Right atrium auricular region (tissue), 2 donors: ENCODE measurements around the gene FGFBP1. TPM values are rescaled to one million over a fixed set of nuclear protein-coding genes. Genes with fewer than 3 reads are reported as not detected.

ENCODE experiments used
- DNase-seq: peaks from one replicate; pipeline ENCODE4 v3.0.0-alpha.2; 2019; ENCODE audit warnings: low spot score
- H3K27ac ChIP-seq, 2 donors: fragments of 200-600 bp; sonication (generic); 1 replicate in 1 of 2; 2 replicates in 1 of 2; pipeline ENCODE4 v1.5.1; 2016 to 2019
- H3K27me3 ChIP-seq, 2 donors: fragments of 200-600 bp; sonication (generic); one replicate each; pipeline versions ENCODE4 v1.5.1 to v1.6.0; 2017 to 2019
- H3K36me3 ChIP-seq: fragments of 200-600 bp; sonication (generic); one replicate; pipeline ENCODE4 v1.5.1; 2016
- H3K4me1 ChIP-seq, 2 donors: fragments of 200-600 bp; sonication (generic); one replicate each; pipeline versions ENCODE4 v1.5.1 to v1.6.0; 2017 to 2019
- H3K4me3 ChIP-seq, 2 donors: fragments of 200-600 bp; sonication (generic); 1 replicate in 1 of 2; 2 replicates in 1 of 2; pipeline ENCODE4 v1.5.1; 2017 to 2019; ENCODE audit warnings: mild to moderate bottlenecking in 1 of 2, moderate library complexity in 1 of 2
- H3K9me3 ChIP-seq, 2 donors: fragments of 200-600 bp; sonication (generic); one replicate each; pipeline ENCODE4 v1.5.1; 2019
- total RNA-seq, 2 donors: library from RNA; depleted of rRNA; stranded (reverse); fragments of >200 nt; gene quantifications; one replicate each; pipeline ENCODE4 v1.1.0, GENCODE V29; 2016
- TF ChIP-seq, protein P1 (sequence below), 2 donors: fragments of 200-600 bp; sonication (generic); IDR thresholded peaks; one replicate each; pipeline ENCODE4 v1.5.1; 2019; ENCODE audit warnings: antibody characterized with exemption in 2 of 2

Gene FGFBP1
- total RNA-seq, 2 donors from 2014 or later, result 0.94 TPM; not detected in 1

DNA sequence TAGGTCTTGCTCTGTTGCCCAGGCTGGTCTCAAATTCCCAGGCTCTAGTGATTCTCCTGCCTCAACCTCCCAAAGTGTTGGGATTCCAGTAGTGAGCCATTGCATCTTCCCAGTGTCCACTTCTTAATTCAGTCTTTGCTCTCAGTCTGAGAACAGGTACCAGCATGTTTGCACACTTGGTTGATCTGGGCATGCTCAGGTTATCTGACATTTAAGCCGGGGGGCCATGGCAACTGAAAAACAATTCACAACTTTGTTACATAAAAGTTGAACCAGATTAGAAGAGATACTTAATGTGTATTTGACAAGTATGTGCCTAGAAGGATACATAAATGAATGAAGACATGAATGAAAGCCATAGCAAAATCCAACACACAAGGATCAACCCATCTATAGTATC lies 39.0 kb downstream of the FGFBP1 start:
- H3K36me3 ChIP-seq, result no peaks in the 10 kb centered on the region
- no peak overlapping the region for H3K27ac ChIP-seq
- TF ChIP-seq, protein P1, sequence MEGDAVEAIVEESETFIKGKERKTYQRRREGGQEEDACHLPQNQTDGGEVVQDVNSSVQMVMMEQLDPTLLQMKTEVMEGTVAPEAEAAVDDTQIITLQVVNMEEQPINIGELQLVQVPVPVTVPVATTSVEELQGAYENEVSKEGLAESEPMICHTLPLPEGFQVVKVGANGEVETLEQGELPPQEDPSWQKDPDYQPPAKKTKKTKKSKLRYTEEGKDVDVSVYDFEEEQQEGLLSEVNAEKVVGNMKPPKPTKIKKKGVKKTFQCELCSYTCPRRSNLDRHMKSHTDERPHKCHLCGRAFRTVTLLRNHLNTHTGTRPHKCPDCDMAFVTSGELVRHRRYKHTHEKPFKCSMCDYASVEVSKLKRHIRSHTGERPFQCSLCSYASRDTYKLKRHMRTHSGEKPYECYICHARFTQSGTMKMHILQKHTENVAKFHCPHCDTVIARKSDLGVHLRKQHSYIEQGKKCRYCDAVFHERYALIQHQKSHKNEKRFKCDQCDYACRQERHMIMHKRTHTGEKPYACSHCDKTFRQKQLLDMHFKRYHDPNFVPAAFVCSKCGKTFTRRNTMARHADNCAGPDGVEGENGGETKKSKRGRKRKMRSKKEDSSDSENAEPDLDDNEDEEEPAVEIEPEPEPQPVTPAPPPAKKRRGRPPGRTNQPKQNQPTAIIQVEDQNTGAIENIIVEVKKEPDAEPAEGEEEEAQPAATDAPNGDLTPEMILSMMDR (IDR thresholded peaks at IDR 0.05), result no peak
- no peak for DNase-seq
- H3K4me1 ChIP-seq, result no peaks in the 10 kb centered on the region
- H3K27me3 ChIP-seq, result no peaks in the 10 kb centered on the region
- no peaks in the 10 kb centered on the region for H3K9me3 ChIP-seq
- no peak overlapping the region for H3K4me3 ChIP-seq

DNA sequence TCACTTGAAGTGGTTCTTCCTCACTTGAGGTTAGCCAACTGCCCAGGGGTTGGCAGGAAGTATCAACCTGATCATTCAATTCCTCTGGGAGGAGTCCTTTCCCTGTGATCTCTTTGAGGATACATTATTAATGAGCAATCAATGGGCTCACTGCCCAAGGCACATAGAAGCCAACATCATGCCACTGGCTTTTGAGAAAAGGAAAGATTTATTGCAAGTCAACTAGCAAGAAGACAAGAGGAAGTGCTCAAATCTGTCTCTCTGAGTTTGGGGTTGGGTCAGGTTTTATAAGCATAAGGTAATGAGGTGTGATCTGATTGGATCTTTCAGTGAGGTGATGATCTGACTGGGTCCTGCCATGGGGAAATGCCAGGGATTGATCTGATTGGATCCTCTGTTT lies 39.6 kb downstream of the FGFBP1 start:
- Histone ChIP-seq H3K27ac (no peak overlapping the region), H3K27me3 (no peaks in the 10 kb centered on the region), H3K4me1 (no peaks in the 10 kb centered on the region), H3K9me3 (no peaks in the 10 kb centered on the region), H3K36me3 (no peaks in the 10 kb centered on the region), H3K4me3 (no peak overlapping the region)
- no peak for DNase-seq
- TF ChIP-seq, protein P1 (IDR thresholded peaks at IDR 0.05), result no peak

DNA sequence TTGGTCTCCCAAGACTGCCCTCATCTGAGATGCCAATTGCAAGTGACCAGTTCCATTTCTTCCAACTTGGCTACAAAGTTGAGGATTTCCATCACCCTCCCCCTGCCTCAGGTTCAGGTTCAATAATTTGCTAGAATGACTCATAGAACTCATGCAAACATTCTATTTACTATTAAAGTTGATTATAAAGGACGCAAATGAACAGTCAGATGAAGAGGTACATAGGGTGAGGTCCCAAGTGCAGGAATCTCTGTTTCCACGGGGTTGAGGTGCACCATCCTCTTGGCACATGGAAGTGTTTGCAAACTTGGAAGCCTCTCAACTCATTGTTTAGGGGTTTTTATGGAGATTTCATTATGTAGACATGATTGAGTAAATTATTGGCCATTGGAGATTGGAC lies 41.0 kb downstream of the FGFBP1 start:
- H3K27ac ChIP-seq, result no peak overlapping the region
- DNase-seq, result no peak
- TF ChIP-seq, protein P1 (IDR thresholded peaks at IDR 0.05), result no peak
- no peaks in the 10 kb centered on the region for H3K27me3 ChIP-seq
- no peaks in the 10 kb centered on the region for H3K9me3 ChIP-seq
- no peaks in the 10 kb centered on the region for H3K36me3 ChIP-seq
- H3K4me1 ChIP-seq, result no peaks in the 10 kb centered on the region
- H3K4me3 ChIP-seq, result no peak overlapping the region

DNA sequence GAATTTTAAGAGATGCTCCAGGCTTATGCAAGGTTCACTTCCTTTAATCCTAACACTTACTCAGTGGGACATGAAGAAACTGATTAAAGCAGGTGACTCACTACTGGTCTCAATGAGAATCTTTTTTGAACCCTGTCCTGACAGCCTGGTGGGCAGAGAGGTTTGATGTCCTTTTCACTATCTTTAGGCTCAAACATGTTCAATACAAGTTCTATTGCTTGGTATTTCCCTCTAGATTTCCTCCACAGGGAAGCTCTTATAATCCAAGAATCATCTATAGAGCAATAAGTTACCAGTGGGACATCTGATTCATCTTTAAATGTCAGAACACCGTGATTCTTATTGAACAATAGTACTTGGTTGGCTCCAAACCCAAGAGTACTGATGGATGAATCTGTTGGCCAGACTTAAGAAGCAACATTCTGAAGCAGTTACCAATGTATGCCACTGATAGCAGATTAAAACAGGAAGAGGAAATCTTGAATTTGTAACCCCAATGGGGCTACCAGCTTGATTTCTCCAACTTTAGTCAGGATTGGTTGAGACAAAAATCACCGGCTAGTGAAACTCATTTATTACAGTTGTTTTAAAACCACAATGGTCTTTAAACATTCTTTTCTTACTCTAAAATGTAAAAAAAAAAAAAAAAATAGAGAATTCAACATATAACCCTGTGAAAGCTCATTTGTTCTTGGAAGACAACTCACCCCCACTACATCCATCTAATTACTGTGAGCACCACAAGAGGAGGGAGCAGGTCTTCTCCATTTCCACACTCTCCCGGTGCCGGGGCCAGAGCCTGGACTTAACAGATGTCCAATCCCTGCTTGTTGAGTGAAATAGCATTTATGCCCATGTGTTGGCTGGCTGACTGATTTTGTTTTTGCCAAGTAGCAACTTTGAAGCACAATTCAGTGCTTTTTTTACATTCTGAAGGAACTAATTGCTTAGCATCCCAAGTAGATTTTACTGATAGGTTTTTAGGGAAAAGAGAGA lies 43.3 kb downstream of the FGFBP1 start:
- Histone ChIP-seq H3K36me3 (no peaks in the 10 kb centered on the region), H3K4me3 (no peak overlapping the region), H3K9me3 (no peaks in the 10 kb centered on the region), H3K4me1 (no peaks in the 10 kb centered on the region), H3K27ac (no peak overlapping the region), H3K27me3 (no peaks in the 10 kb centered on the region)
- no peak for DNase-seq
- TF ChIP-seq, protein P1 (IDR thresholded peaks at IDR 0.05), result no peak

DNA sequence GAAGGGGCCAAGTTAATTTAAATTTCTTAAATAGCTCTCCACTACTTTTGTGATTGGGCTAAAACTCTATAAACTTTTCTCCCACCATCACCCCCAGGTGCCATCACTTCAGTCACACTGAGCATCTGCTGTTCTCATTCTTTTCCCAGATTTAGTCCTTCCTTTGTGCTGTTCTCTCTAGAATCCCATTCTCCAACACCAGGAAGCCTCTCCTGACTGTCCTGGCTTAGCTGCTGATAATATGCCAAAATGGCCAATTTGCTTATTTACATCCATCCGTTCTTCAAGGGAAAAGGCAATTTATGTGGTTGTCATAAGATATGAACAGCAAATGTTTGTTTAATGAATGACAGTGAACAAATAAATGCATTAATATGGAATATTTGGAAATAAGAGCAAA lies 44.1 kb downstream of the FGFBP1 start:
- Histone ChIP-seq H3K27ac (no peak overlapping the region), H3K36me3 (no peaks in the 10 kb centered on the region), H3K9me3 (no peaks in the 10 kb centered on the region), H3K4me3 (no peak overlapping the region), H3K27me3 (no peaks in the 10 kb centered on the region), H3K4me1 (no peaks in the 10 kb centered on the region)
- DNase-seq, result no peak
- TF ChIP-seq, protein P1 (IDR thresholded peaks at IDR 0.05), result no peak
